NCI-H1930 (cell line): Measurements from ENCODE around the gene RNF223.
"Not testable (repeated sequence)": the region's sequence is repeated elsewhere in the genome, so short reads cannot be mapped to it uniquely, and the experiment has no call there.

Source experiments
- DNase-seq, 2 experiments: peaks; one replicate each; lab custom pipeline; 2025; lab: John Stamatoyannopoulos, UW

RNF223 gene

GRCh38 chr1:1072299-1072848, 1.7 kb downstream of the RNF223 start:
- DNase-seq, result no peak

DNA sequence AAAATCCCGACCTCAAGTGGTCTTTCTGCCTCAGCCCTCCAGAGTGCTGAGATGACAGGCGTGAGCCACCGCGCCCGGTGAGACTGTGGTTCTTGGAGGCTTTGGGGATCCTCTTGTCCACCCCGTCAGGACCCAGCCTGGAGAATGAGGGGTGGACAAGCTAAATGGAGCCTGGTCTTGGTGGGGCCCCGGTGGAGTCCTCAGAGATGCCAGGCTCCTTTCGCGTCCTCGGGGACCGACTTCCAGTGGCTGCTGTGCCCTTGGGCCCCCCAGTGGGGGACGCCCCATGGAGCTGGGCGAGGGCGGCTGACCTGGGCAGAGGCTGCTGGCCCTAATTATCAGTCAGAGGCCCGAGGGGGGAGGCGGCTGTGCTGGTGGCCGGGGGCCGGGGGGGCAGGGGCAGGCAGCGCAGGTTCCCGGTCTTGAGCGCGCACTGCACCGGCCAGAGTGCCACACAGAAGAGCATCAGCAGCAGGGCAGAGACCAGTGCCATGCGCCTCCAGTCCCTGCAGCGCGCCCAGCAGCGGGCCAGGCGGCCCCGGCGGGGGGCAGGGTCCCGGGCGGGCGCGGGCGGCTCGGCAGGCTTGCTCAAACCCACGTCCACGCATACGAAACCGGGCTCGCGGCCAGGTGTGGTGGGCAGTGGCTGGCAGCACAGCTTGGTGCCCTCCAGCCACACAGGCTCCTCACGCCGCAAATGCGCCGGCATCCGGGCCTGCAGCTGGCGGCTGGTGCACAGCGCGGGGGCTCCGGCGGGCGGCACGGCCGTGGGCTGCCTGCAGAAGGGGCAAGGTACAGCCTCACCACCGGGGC, 2.4 kb downstream of the RNF223 start:
- DNase-seq, result no peak

- no peak for DNase-seq
Measured at GRCh38 chr1:1069711-1070676, 4.1 kb downstream of the RNF223 start.

GRCh38 chr1:1069056-1069710, 4.9 kb downstream of the RNF223 start:
- peak; percentile 80 to 82 for DNase-seq

- DNase-seq, result peak in 1 of 2 experiments; percentile 74
Measured at GRCh38 chr1:1068517-1069055, 5.5 kb downstream of the RNF223 start.

DNA sequence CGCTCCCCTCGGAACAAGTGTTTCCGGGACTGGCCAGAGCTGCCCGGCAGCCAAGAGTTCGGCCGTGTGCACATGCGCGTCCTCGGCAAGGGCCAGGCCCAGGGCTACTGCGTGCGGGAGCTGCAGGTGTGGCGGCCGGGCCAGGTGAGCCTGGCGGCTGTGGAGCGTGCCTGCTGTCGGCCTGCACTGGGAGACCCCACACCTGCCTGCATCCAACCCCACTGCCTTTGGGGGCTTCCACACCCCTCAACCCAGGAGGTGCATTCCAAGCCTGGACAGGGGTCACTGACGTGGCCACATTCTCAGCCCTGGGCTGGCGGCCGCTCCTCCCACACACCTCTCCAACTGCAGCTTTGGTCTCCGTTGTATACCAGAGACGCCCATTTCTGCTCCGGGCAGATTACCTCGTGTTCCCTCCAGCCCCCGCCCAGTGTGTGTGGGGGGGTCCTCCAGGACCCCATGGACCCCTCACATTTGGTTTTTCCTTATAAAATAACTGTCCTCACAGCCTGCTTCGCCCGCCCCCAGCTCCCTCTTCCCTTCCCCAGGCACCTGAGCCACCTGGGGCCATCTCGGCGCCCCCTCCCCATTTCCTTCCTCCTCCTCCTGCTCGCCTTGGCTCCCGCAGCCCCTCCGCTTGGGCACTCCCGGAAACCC, 6.1 kb downstream of the RNF223 start:
- DNase-seq, result no peak

GRCh38 chr1:1067284-1067859, 6.7 kb downstream of the RNF223 start:
- no peak for DNase-seq

GRCh38 chr1:1066403-1067283, 7.5 kb downstream of the RNF223 start:
- no peak for DNase-seq

- DNase-seq, result not testable (repeated sequence)
Measured at GRCh38 chr1:1065940-1066304, 8.2 kb downstream of the RNF223 start.

DNA sequence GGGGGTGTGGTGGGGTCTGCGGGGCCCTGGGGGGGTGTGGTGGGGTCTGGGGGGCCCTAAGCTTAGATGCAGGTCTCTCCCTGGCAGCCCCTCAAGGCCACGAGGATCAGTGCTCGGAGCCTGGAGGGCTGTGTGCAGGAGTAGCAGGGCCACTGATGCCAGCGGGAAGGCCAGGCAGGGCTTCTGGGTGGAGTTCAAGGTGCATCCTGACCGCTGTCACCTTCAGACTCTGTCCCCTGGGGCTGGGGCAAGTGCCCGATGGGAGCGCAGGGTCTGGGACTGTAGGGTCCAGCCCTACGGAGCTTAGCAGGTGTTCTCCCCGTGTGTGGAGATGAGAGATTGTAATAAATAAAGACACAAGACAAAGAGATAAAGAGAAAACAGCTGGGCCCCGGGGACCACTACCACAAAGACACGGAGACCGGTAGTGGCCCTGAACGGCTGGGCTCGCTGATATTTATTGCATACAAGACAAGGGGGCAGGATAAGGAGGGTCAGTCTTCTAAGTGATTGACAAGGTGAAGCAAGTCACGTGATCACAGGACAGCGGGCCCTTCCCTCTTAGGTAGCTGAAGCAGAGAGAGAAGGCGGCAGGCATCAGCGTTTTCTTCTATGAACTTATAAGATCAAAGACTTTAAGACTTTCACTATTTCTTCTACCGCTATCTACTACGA, 8.7 kb downstream of the RNF223 start:
- DNase-seq, result no peak

- peak in 1 of 2 experiments; percentile 33 for DNase-seq
Measured at GRCh38 chr1:1063945-1064831, 9.9 kb downstream of the RNF223 start.

DNA sequence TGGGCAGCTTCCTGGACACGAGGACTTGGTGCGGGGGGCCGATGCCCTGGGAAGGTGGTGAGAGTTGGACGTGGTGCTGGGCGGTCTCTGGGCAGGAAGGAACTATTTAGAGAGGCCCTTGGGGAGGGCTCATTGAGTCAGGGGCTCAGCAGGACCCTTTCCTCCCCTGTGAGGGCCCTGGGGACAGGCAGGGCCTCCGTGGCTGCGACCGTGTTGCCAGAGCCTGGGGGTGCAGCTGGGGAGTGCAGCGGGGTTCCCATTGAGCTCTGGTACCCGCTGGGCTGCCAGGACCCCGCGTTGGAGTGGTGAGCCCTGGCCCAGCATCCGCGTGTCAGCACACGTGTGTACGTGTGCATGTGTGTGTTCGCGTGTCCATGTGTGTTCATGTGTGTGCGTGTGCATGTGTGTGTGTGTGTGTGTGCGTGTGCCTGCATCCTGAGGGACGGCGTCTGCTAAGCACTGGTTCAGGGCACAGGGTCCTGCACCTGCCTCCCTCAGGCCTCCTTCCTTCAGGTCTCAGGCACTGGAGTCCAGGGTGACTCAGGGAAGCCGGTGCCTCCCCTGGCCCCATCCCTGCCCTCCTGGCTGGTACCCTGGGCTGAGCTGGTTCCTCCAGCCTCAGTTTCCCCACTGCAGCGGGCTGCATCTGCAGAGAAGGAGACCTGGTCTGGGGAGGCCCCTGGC, 10.7 kb downstream of the RNF223 start:
- no peak for DNase-seq

GRCh38 chr1:1062348-1063163, 11.6 kb downstream of the RNF223 start:
- no peak for DNase-seq

- no peak for DNase-seq
Measured at GRCh38 chr1:1061682-1062345, 12.3 kb downstream of the RNF223 start.

DNA sequence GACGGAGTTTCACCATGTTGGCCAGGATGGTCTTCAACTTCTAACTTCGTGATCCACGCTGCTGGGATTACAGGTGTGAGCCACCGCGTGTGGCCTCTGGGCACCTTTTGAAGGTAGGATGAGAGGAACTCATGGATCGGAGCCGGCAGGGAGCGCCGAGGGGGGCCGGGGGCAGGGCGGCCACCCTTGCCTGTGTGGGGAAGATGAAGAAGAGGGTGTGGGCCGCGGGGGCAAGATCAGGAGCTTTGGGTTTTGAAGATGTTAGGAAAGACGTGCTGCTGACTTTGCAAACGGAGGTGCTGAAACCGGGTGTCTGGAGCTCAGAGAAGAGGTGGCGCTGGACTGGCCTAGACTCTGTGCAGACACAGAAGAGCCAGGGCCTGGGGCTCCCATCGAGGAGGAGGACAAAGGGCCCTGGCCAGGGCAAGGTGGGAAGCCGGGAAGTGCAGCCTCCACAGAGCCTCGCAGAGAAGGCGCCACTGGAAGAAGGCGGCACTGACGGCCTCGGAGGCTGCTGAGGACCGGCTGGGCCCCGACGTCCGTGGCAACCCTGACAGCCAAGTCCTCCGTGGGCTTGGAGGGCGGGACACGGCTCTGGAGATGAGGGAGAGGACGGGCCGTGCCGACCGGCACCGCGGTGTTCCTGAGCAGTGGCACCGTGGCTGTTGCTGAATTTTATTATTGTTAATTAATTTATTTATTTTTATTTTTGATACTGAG, 13.7 kb downstream of the RNF223 start:
- DNase-seq, result no peak
